ENCODE measurements around the gene OLIG1. TPM values are rescaled to one million over a fixed set of nuclear protein-coding genes. Genes with fewer than 3 reads are reported as not detected.
A peak's percentile ranks its signal among the peaks of the same experiment; 100 is the strongest.

Gene OLIG1
- polyA plus RNA-seq, 4 donors: not detected

DNA sequence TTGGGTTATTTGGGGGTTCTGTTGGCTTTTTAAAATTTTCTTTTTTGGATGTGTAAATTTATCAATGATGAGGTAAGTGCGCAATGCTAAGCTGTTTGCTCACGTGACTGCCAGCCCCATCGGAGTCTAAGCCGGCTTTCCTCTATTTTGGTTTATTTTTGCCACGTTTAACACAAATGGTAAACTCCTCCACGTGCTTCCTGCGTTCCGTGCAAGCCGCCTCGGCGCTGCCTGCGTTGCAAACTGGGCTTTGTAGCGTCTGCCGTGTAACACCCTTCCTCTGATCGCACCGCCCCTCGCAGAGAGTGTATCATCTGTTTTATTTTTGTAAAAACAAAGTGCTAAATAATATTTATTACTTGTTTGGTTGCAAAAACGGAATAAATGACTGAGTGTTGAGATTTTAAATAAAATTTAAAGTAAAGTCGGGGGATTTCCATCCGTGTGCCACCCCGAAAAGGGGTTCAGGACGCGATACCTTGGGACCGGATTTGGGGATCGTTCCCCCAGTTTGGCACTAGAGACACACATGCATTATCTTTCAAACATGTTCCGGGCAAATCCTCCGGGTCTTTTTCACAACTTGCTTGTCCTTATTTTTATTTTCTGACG lies 41.1 kb upstream of the OLIG1 start:
- no peak overlapping the region for H3K4me3 ChIP-seq (ENCODE audit: low read depth in 1 of 3, low read length in 3 of 3)
- no peaks in the 10 kb centered on the region for H3K4me1 ChIP-seq (ENCODE audit: control insufficient read depth in 3 of 3, insufficient read depth in 2 of 3, low read depth in 1 of 3, low read length in 2 of 3)
- WGBS, 3 donors: 3 to 7% (median 6%) methylated on average over 28 of the region's 28 CpGs

GRCh38 chr21:33029385-33029921 lies 40.5 kb upstream of the OLIG1 start:
- Histone ChIP-seq H3K9me3 (ENCODE audit: control insufficient read depth in 2 of 2, insufficient read depth in 1 of 2, low read depth in 1 of 2, low read length in 1 of 2) (no peaks in the 10 kb centered on the region), H3K36me3 (ENCODE audit: control insufficient read depth in 3 of 3, insufficient read depth in 2 of 3, low read depth in 1 of 3, low read length in 3 of 3) (no peaks in the 10 kb centered on the region), H3K4me1 (ENCODE audit: control insufficient read depth in 3 of 3, insufficient read depth in 2 of 3, low read depth in 1 of 3, low read length in 2 of 3) (no peaks in the 10 kb centered on the region), H3K4me3 (ENCODE audit: low read depth in 1 of 3, low read length in 3 of 3) (no peak overlapping the region), H3K27ac (ENCODE audit: low read depth in 1 of 3, low read length in 2 of 3) (no peak overlapping the region), H3K27me3 (ENCODE audit: control insufficient read depth in 3 of 3, insufficient read depth in 3 of 3, low read length in 3 of 3) (peaks cover 32 to 93% (median 78%) of the 10 kb centered on the region in 3 donors)
- no peak for DNase-seq
- 12 to 21% (median 14%) methylated on average over 19 of the region's 19 CpGs for WGBS, 3 donors
- no peak for FAIRE-seq

More for the DNA sequence above, 41.1 kb upstream of the OLIG1 start:
- H3K9me3 ChIP-seq (ENCODE audit: control insufficient read depth in 2 of 2, insufficient read depth in 1 of 2, low read depth in 1 of 2, low read length in 1 of 2): no peaks in the 10 kb centered on the region
- H3K36me3 ChIP-seq (ENCODE audit: control insufficient read depth in 3 of 3, insufficient read depth in 2 of 3, low read depth in 1 of 3, low read length in 3 of 3): no peaks in the 10 kb centered on the region
- no peak overlapping the region for H3K27ac ChIP-seq (ENCODE audit: low read depth in 1 of 3, low read length in 2 of 3)
- peaks cover 28 to 93% (median 78%) of the 10 kb centered on the region in 3 donors for H3K27me3 ChIP-seq (ENCODE audit: control insufficient read depth in 3 of 3, insufficient read depth in 3 of 3, low read length in 3 of 3)
- DNase-seq (no peak), FAIRE-seq (no peak)

GRCh38 chr21:33029975-33030461 lies 39.9 kb upstream of the OLIG1 start:
- no peak for DNase-seq
- Histone ChIP-seq H3K27me3 (ENCODE audit: control insufficient read depth in 3 of 3, insufficient read depth in 3 of 3, low read length in 3 of 3) (peaks cover 30 to 93% (median 76%) of the 10 kb centered on the region in 3 donors), H3K4me3 (ENCODE audit: low read depth in 1 of 3, low read length in 3 of 3) (no peak overlapping the region), H3K27ac (ENCODE audit: low read depth in 1 of 3, low read length in 2 of 3) (no peak overlapping the region), H3K36me3 (ENCODE audit: control insufficient read depth in 3 of 3, insufficient read depth in 2 of 3, low read depth in 1 of 3, low read length in 3 of 3) (no peaks in the 10 kb centered on the region), H3K4me1 (ENCODE audit: control insufficient read depth in 3 of 3, insufficient read depth in 2 of 3, low read depth in 1 of 3, low read length in 2 of 3) (no peaks in the 10 kb centered on the region), H3K9me3 (ENCODE audit: control insufficient read depth in 2 of 2, insufficient read depth in 1 of 2, low read depth in 1 of 2, low read length in 1 of 2) (no peaks in the 10 kb centered on the region)
- FAIRE-seq: no peak
- 31 to 39% (median 34%) methylated on average over 10 of the region's 10 CpGs for WGBS, 3 donors

GRCh38 chr21:33030633-33031032 lies 39.3 kb upstream of the OLIG1 start:
- Histone ChIP-seq H3K9me3 (ENCODE audit: control insufficient read depth in 2 of 2, insufficient read depth in 1 of 2, low read depth in 1 of 2, low read length in 1 of 2) (no peaks in the 10 kb centered on the region), H3K27ac (ENCODE audit: low read depth in 1 of 3, low read length in 2 of 3) (no peak overlapping the region)
- no peak for FAIRE-seq

GRCh38 chr21:33031152-33031911 lies 38.6 kb upstream of the OLIG1 start:
- H3K9me3 ChIP-seq (ENCODE audit: control insufficient read depth in 2 of 2, insufficient read depth in 1 of 2, low read depth in 1 of 2, low read length in 1 of 2): no peaks in the 10 kb centered on the region
- FAIRE-seq: no peak
- no peak overlapping the region for H3K4me3 ChIP-seq (ENCODE audit: low read depth in 1 of 3, low read length in 3 of 3)
- no peaks in the 10 kb centered on the region for H3K36me3 ChIP-seq (ENCODE audit: control insufficient read depth in 3 of 3, insufficient read depth in 2 of 3, low read depth in 1 of 3, low read length in 3 of 3)
- peaks cover 27 to 89% (median 64%) of the 10 kb centered on the region in 3 donors for H3K27me3 ChIP-seq (ENCODE audit: control insufficient read depth in 3 of 3, insufficient read depth in 3 of 3, low read length in 3 of 3)
- no peak overlapping the region for H3K27ac ChIP-seq (ENCODE audit: low read depth in 1 of 3, low read length in 2 of 3)
- 17 to 31% (median 30%) methylated on average over 10 of the region's 10 CpGs for WGBS, 3 donors
- H3K4me1 ChIP-seq (ENCODE audit: control insufficient read depth in 3 of 3, insufficient read depth in 2 of 3, low read depth in 1 of 3, low read length in 2 of 3): no peaks in the 10 kb centered on the region
- peak; percentile 18 to 62 for DNase-seq

More at GRCh38 chr21:33030633-33031032, 39.3 kb upstream of the OLIG1 start:
- WGBS, 3 donors: 25 to 45% (median 36%) methylated on average over 6 of the region's 6 CpGs
- no peaks in the 10 kb centered on the region for H3K36me3 ChIP-seq (ENCODE audit: control insufficient read depth in 3 of 3, insufficient read depth in 2 of 3, low read depth in 1 of 3, low read length in 3 of 3)
- DNase-seq: no peak
- H3K27me3 ChIP-seq (ENCODE audit: control insufficient read depth in 3 of 3, insufficient read depth in 3 of 3, low read length in 3 of 3): peaks cover 28 to 93% (median 71%) of the 10 kb centered on the region in 3 donors
- H3K4me1 ChIP-seq (ENCODE audit: control insufficient read depth in 3 of 3, insufficient read depth in 2 of 3, low read depth in 1 of 3, low read length in 2 of 3): no peaks in the 10 kb centered on the region
- H3K4me3 ChIP-seq (ENCODE audit: low read depth in 1 of 3, low read length in 3 of 3): no peak overlapping the region

DNA sequence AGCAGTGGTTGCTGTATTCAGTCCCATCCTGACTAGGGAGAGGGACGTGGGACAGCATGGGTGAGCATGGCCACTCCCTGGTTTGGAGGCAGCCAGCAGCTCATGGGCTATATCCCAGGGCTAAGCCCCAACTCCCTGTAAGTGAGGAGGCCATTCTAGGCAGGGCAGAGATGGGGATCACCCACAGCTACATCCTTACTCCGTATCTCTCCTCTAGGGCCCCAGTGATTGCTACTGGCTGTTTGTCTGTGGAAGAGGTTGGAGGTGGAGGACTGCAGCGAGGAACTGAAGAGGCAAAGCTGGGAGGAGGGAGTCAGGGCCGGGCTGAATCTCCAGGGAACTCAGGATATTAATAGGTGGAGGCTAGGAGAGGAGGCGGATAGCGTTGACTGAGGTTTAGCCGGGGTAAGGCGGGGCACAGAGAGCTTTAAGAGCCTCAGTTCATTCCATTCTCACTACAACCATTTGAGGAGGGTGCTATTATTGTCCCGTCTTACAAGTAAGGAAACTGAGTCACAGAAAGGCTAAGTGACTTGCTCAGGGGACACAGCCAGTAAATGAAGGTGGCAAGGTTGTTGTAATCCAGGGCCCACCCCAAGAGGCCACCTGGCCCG lies 37.4 kb upstream of the OLIG1 start:
- FAIRE-seq: no peak
- WGBS, 3 donors: 24 to 31% (median 24%) methylated on average over 10 of the region's 10 CpGs
- peaks cover 15 to 92% (median 55%) of the 10 kb centered on the region in 3 donors for H3K27me3 ChIP-seq (ENCODE audit: control insufficient read depth in 3 of 3, insufficient read depth in 3 of 3, low read length in 3 of 3)

DNA sequence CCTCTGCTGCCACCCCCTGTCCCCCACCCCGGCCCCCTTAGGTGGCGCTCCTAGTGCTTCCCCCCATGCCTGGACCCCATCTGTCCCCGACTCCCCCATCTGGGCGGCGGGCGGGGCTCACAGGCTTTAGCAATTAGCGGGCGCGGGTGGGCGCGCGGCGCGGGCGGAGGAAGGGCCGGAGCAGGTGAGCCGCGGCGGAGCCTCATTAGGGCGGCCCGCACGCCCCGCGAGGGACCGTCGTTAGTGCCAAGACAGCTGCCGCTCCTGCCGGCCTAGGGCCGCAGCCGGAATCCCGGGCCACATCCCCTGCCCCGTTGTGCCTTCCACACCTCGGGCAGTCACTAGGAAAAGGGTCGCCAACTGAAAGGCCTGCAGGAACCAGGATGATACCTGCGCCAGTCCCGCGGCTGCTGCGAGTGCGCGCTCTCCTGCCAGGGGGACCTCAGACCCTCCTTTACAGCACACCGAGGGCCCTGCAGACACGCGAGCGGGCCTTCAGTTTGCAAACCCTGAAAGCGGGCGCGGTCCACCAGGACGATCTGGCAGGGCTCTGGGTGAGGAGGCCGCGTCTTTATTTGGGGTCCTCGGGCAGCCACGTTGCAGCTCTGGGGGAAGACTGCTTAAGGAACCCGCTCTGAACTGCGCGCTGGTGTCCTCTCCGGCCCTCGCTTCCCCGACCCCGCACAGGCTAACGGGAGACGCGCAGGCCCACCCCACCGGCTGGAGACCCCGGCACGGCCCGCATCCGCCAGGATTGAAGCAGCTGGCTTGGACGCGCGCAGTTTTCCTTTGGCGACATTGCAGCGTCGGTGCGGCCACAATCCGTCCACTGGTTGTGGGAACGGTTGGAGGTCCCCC lies 36.6 kb upstream of the OLIG1 start:
- WGBS, 3 donors: 14 to 35% (median 22%) methylated on average over 68 to 76 of the region's 76 CpGs
- no peak for DNase-seq
- Histone ChIP-seq H3K9me3 (ENCODE audit: control insufficient read depth in 2 of 2, insufficient read depth in 1 of 2, low read depth in 1 of 2, low read length in 1 of 2) (no peaks in the 10 kb centered on the region), H3K27ac (ENCODE audit: low read depth in 1 of 3, low read length in 2 of 3) (no peak overlapping the region), H3K4me1 (ENCODE audit: control insufficient read depth in 3 of 3, insufficient read depth in 2 of 3, low read depth in 1 of 3, low read length in 2 of 3) (no peaks in the 10 kb centered on the region), H3K4me3 (ENCODE audit: low read depth in 1 of 3, low read length in 3 of 3) (no peak overlapping the region), H3K36me3 (ENCODE audit: control insufficient read depth in 3 of 3, insufficient read depth in 2 of 3, low read depth in 1 of 3, low read length in 3 of 3) (no peaks in the 10 kb centered on the region), H3K27me3 (ENCODE audit: control insufficient read depth in 3 of 3, insufficient read depth in 3 of 3, low read length in 3 of 3) (peaks cover 12 to 90% (median 50%) of the 10 kb centered on the region in 3 donors)
- no peak for FAIRE-seq

More for the DNA sequence above, 37.4 kb upstream of the OLIG1 start:
- H3K27ac ChIP-seq (ENCODE audit: low read depth in 1 of 3, low read length in 2 of 3): no peak overlapping the region
- no peaks in the 10 kb centered on the region for H3K9me3 ChIP-seq (ENCODE audit: control insufficient read depth in 2 of 2, insufficient read depth in 1 of 2, low read depth in 1 of 2, low read length in 1 of 2)
- no peaks in the 10 kb centered on the region for H3K36me3 ChIP-seq (ENCODE audit: control insufficient read depth in 3 of 3, insufficient read depth in 2 of 3, low read depth in 1 of 3, low read length in 3 of 3)
- no peak overlapping the region for H3K4me3 ChIP-seq (ENCODE audit: low read depth in 1 of 3, low read length in 3 of 3)
- no peak for DNase-seq
- no peaks in the 10 kb centered on the region for H3K4me1 ChIP-seq (ENCODE audit: control insufficient read depth in 3 of 3, insufficient read depth in 2 of 3, low read depth in 1 of 3, low read length in 2 of 3)
